ENCODE data around the gene EYA2.

EYA2 gene

DNA sequence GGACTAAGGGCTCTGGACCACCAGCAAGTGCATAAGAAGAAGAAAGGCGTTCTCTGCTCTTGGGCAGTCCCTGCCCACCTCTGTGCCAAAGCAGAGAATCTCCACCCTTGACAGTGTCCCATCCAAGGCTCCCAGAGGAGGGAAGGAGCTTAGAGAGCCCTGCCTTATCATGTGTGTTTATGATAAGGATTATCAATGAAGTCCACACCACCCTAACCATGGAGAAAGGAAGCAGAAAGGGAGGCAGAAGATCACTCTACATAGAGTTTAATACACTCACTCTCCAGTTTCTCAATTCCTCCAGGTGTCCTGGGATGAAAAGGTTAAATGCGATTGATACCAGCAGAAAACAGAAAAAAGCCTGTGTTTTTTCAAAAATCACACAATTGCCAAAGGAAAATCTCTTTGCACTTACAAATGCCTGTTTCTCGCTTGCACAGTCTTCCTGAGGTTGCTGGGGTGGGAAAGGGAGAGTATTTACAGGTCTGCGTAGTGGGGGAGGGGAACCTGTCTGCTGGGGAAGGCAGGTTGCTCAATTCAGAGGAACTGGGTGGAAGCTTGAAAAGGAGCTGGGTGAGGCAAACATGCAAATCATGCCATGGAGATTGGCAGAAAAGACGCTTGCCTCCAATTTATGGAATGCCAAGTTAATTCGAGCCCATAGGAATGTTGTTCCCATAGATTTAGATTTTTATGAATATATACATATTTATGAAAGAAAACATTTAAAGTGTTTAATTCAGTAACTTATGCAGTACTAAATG is 104.0 kb downstream of the EYA2 start:
- TF ChIP-seq, protein P1, sequence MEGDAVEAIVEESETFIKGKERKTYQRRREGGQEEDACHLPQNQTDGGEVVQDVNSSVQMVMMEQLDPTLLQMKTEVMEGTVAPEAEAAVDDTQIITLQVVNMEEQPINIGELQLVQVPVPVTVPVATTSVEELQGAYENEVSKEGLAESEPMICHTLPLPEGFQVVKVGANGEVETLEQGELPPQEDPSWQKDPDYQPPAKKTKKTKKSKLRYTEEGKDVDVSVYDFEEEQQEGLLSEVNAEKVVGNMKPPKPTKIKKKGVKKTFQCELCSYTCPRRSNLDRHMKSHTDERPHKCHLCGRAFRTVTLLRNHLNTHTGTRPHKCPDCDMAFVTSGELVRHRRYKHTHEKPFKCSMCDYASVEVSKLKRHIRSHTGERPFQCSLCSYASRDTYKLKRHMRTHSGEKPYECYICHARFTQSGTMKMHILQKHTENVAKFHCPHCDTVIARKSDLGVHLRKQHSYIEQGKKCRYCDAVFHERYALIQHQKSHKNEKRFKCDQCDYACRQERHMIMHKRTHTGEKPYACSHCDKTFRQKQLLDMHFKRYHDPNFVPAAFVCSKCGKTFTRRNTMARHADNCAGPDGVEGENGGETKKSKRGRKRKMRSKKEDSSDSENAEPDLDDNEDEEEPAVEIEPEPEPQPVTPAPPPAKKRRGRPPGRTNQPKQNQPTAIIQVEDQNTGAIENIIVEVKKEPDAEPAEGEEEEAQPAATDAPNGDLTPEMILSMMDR (IDR thresholded peaks at IDR 0.05), result no peak

DNA sequence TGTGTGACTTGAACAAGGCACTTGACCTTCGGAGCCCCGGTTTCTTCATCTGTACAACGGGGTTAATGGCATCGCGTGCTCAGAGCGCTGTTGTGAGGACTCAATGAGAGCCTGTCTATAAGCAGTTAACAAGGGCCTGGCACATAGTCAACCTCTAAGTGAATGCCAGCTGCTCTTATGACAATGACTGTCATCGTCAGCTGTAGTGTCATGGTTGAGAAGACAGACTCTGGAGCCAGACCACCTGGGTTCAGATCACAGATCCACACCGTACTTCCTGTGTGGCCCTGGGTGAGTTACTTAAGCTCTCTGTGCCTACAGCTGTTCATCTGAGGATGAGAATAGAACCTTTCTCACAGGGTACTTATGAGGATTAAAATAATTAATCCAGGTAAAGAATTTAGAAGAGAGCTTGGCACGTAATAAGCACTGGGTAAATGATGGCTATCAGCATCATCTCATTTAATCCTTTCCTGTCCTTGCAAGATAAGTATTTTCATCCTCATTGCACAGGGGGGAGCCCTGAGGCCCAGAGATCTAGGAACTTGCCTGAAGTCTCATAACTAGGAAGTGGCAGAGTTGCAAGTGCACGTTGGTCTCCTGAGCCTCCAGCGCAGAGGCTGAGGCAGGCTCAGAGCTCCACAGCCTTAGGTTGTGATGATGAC is 105.3 kb downstream of the EYA2 start:
- TF ChIP-seq, protein P1 (IDR thresholded peaks at IDR 0.05), result no peak

DNA sequence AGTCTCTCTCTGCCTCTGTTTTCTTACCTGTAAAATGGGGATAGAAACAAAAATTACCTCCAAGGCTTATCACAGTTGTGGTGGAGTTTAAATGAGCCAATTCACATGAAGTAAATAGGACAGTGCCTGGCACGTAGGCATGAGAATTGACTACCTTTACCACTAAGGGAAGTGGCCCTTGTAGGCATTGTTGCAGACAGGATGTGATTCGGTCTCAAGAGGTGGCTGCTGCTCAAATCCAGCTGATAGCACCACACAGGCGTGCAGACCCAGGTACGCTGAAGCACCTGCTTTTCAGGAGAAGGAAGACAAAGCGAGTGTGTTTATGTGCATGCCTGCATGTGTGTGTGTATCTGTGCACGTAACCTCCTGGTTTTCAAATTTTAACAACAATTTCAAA is 108.6 kb downstream of the EYA2 start:
- TF ChIP-seq, protein P1 (IDR thresholded peaks at IDR 0.05), result no peak

GRCh38 chr20:47004179-47004578 is 109.5 kb downstream of the EYA2 start:
- TF ChIP-seq, protein P1 (IDR thresholded peaks at IDR 0.05), result no peak

GRCh38 chr20:47007826-47008655 is 113.4 kb downstream of the EYA2 start:
- TF ChIP-seq, protein P1 (IDR thresholded peaks at IDR 0.05), result no peak

- TF ChIP-seq, protein P1 (IDR thresholded peaks at IDR 0.05), result no peak
Observed at GRCh38 chr20:47008842-47009518, 114.3 kb downstream of the EYA2 start.

DNA sequence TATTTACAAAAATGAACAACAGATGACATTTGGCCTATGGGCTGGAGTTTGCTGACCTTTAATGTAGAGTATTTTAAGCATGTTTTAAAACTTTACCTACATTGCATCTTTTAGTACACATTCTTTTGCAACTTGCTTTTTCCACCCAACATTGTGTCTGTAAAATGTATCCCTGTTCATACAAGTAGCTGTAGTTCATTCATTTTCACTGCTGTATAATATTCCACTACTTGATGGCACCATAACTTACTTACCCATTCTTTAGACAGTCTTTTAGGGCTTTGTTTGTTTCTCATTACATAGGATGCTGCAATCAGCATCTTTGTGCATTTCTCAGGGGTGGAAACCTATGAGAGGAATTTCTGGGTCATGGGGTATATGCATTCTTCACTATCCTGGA is 115.1 kb downstream of the EYA2 start:
- TF ChIP-seq, protein P1 (IDR thresholded peaks at IDR 0.05), result no peak

Data from LNCAP (cell line).